ENCODE results near the gene HECTD1. TPM values are rescaled to one million over a fixed set of nuclear protein-coding genes. Genes with fewer than 3 reads are reported as not detected.
"Not testable (repeated sequence)": the region's sequence is repeated elsewhere in the genome, so short reads cannot be mapped to it uniquely, and the experiment has no call there.

Gene HECTD1
- total and polyA plus RNA-seq, 4 donors: 23.5 to 164 (median 92.5) TPM

DNA sequence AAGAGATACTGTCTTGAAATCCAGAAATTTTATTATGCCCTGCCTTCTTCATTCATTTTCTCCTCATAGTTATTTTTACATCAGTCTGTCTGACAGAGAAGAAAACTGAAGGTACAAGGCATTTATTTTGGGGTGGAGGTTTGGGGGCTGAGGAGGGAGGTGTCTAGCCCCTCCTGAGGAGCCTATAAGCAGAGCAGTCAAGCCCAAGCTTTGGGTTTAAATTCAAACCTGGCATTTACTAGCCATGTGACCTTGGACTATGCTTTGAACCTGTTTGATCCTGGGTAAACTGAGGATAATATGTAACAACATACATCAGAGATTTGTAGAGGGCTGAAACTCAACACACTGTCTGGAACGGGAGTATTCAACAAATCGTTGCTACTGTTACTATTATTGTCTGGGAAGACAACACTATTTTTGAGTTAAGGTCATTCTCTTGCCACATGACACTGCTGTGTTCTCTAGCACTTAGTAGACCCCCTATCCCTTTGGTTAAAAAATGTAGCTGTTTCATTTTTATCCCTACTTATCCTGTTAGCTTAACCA lies 115.4 kb downstream of the HECTD1 start:
- H3K27ac ChIP-seq (ENCODE audit: low read depth in 1 of 2, low read length in 2 of 2): no peak overlapping the region
- DNase-seq (no peak), ATAC-seq (ENCODE audit: low FRiP score) (no peak)
- H3K4me3 ChIP-seq (ENCODE audit: low read length in 2 of 2): no peak overlapping the region
- no peaks in the 10 kb centered on the region for H3K27me3 ChIP-seq (ENCODE audit: control insufficient read depth in 1 of 2, insufficient read depth in 2 of 2, low read length in 1 of 2)
- H3K9me3 ChIP-seq (ENCODE audit: control insufficient read depth, low read length): no peaks in the 10 kb centered on the region
- intact Hi-C loops (cut with DNase I): no loop called here
- H3K36me3 ChIP-seq (ENCODE audit: control insufficient read depth in 1 of 2, insufficient read depth in 2 of 2, low read length in 1 of 2): no peaks in the 10 kb centered on the region
- 67 to 76% methylated on average over 2 of the region's 2 CpGs for WGBS, 2 donors
- peaks cover 0 to 3% of the 10 kb centered on the region in 2 donors for H3K4me1 ChIP-seq (ENCODE audit: control insufficient read depth in 1 of 2, insufficient read depth in 2 of 2, low read length in 2 of 2)

DNA sequence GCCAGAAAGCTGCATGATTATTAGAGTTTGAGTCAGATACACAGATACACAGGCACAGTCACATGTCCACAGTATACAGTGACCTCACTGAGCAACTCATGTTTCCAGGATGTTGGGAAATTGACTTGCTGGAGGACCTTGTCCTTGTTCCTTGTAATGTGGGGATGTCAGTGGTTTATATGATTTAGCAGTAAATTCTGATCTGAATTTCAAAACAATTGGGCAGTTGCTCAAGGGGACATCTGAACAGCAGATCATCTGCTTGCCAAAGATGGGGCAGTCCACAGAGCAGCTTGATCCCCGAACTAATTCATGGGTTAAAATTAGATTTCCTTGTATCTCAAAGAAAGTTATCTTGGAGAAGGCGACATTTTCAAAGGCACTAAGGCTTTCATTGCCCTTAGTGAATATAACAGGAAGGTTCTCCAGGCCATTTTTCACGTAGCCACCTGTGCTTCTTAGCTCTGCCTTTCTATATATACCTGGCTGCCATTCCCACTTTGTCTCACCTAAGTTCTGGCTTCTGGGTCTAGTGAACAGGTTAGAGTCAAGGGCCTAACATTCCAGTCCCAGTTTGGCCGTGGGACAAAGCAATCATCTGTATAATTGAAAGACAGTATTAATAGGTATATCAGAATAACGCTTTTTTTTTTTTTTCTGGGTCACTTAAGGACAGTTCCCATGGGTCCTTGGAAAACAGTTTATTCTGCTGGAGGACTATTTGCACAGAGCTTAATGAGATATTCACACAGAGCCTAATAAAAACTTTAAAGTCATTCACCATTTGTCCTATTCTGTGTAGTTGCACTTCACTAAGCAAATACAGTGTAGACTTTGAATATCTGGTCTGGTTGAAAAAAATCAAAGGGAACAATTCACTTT lies 116.5 kb downstream of the HECTD1 start:
- H3K4me1 ChIP-seq (ENCODE audit: control insufficient read depth in 1 of 2, insufficient read depth in 2 of 2, low read length in 2 of 2): peaks cover 0 to 3% of the 10 kb centered on the region in 2 donors
- DNase-seq: no peak
- intact Hi-C loops (cut with DNase I): no loop called here
- no peaks in the 10 kb centered on the region for H3K27me3 ChIP-seq (ENCODE audit: control insufficient read depth in 1 of 2, insufficient read depth in 2 of 2, low read length in 1 of 2)
- ATAC-seq (ENCODE audit: low FRiP score): peak; percentile 86
- H3K36me3 ChIP-seq (ENCODE audit: control insufficient read depth in 1 of 2, insufficient read depth in 2 of 2, low read length in 1 of 2): no peaks in the 10 kb centered on the region
- H3K4me3 ChIP-seq (ENCODE audit: low read length in 2 of 2): no peak overlapping the region
- 61 to 65% methylated on average over 5 of the region's 5 CpGs for WGBS, 2 donors
- H3K27ac ChIP-seq (ENCODE audit: low read depth in 1 of 2, low read length in 2 of 2): no peak overlapping the region
- H3K9me3 ChIP-seq (ENCODE audit: control insufficient read depth, low read length): no peaks in the 10 kb centered on the region

DNA sequence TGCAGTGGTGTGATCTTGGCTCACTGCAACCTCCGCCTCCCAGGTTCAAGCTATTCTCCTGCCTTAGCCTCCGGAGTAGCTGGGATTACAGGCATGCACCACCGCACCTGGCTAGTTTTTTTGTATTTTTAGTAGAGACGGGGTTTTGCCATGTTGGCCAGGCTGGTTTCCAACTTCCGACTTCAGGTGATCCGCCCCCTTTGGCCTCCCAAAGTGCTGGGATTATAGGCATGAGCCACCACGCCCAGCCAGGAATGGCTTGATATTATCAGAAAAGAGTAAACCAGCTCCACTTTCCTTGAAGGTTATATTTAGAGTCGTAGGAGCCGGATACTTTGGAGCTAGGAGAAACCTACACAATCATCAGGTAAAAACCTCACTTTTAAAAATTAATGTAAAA lies 121.1 kb downstream of the HECTD1 start:
- H3K9me3 ChIP-seq (ENCODE audit: control insufficient read depth, low read length); ATAC-seq (ENCODE audit: low FRiP score); intact Hi-C loops (cut with DNase I); H3K27me3 ChIP-seq (ENCODE audit: control insufficient read depth in 1 of 2, insufficient read depth in 2 of 2, low read length in 1 of 2); H3K27ac ChIP-seq (ENCODE audit: low read depth in 1 of 2, low read length in 2 of 2); H3K4me1 ChIP-seq (ENCODE audit: control insufficient read depth in 1 of 2, insufficient read depth in 2 of 2, low read length in 2 of 2); DNase-seq; H3K36me3 ChIP-seq (ENCODE audit: control insufficient read depth in 1 of 2, insufficient read depth in 2 of 2, low read length in 1 of 2); H3K4me3 ChIP-seq (ENCODE audit: low read length in 2 of 2): not testable (repeated sequence)
- WGBS, 2 donors: 93 to 94% methylated on average over 9 of the region's 9 CpGs

DNA sequence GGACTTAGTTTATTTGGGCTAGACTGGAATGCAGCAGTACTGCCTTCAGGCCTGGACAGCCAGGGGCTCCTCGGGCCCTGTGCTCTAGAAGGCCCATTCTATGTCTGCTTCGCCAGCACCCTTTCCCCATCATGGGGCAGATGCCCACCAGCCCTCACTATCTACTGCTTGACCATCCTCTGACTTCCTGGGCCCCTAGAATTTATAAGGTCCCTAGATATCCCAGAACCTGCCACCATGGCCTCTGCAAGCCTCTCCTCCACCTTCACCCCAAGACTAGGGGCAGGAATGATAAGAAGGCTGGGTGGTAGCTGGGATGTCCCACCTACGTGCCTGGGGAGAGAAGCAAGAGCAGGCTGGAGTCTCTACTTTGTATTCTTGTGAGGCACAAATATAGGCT lies 122.6 kb downstream of the HECTD1 start:
- Histone ChIP-seq H3K4me3 (ENCODE audit: low read length in 2 of 2) (no peak overlapping the region), H3K36me3 (ENCODE audit: control insufficient read depth in 1 of 2, insufficient read depth in 2 of 2, low read length in 1 of 2) (no peaks in the 10 kb centered on the region), H3K9me3 (ENCODE audit: control insufficient read depth, low read length) (no peaks in the 10 kb centered on the region), H3K27ac (ENCODE audit: low read depth in 1 of 2, low read length in 2 of 2) (no peak overlapping the region), H3K4me1 (ENCODE audit: control insufficient read depth in 1 of 2, insufficient read depth in 2 of 2, low read length in 2 of 2) (no peaks in the 10 kb centered on the region), H3K27me3 (ENCODE audit: control insufficient read depth in 1 of 2, insufficient read depth in 2 of 2, low read length in 1 of 2) (no peaks in the 10 kb centered on the region)
- DNase-seq: no peak
- WGBS, 2 donors: 96 to 100% methylated on average over 3 of the region's 3 CpGs
- intact Hi-C loops (cut with DNase I): no loop called here
- ATAC-seq (ENCODE audit: low FRiP score): no peak

DNA sequence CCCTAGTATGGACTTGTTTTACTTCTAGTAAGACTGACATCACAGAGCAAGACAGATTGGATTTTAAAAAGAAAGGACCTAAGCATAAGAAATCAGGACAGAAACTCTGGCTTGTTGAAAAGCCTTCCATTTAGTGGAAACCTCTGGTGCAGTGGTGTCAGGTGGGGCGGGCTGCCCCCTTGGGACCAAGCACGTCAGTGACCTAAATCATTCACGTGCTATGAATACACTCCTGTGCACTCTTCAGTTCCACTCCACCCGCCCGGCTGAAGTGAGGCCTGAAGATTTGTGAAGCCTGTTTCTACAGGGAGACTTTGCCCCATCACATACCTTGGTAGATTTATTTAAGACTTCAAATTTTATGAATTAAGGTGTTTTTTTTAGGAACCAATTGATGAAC lies 123.2 kb downstream of the HECTD1 start:
- Histone ChIP-seq H3K27me3 (ENCODE audit: control insufficient read depth in 1 of 2, insufficient read depth in 2 of 2, low read length in 1 of 2) (no peaks in the 10 kb centered on the region), H3K4me1 (ENCODE audit: control insufficient read depth in 1 of 2, insufficient read depth in 2 of 2, low read length in 2 of 2) (no peaks in the 10 kb centered on the region), H3K9me3 (ENCODE audit: control insufficient read depth, low read length) (no peaks in the 10 kb centered on the region), H3K4me3 (ENCODE audit: low read length in 2 of 2) (no peak overlapping the region), H3K27ac (ENCODE audit: low read depth in 1 of 2, low read length in 2 of 2) (no peak overlapping the region), H3K36me3 (ENCODE audit: control insufficient read depth in 1 of 2, insufficient read depth in 2 of 2, low read length in 1 of 2) (no peaks in the 10 kb centered on the region)
- intact Hi-C loops (cut with DNase I): loop anchor here (5.0 kb wide), 3 partner anchors 57 to 107 kb away; partner anchors contain the start of genes AP4S1 (in 1 of the 2) and STRN3 (in 1 of the 2)
- no peak for ATAC-seq (ENCODE audit: low FRiP score)
- DNase-seq: no peak
- WGBS, 2 donors: 63 to 72% methylated on average over 5 of the region's 5 CpGs

DNA sequence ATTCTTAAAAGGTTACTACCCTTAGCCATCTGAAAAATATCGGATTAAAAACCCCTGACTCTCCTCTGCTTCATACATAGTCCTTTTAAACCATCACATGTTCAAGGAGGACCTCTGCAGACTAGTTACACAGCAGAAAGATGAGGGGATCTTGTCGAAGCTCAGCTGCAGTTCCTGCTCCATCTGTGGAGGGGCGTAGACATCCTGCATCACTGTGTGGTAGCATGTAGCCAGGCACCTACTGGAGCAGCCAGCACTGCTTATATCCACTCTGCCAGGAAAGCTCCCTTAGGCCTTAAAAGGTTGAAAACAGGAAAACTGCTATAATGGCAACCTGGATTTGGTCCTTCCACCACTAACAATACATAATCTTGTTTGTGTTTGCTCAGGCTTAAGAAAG lies 123.8 kb downstream of the HECTD1 start:
- no peaks in the 10 kb centered on the region for H3K4me1 ChIP-seq (ENCODE audit: control insufficient read depth in 1 of 2, insufficient read depth in 2 of 2, low read length in 2 of 2)
- 74 to 80% methylated on average over 3 of the region's 3 CpGs for WGBS, 2 donors
- H3K27me3 ChIP-seq (ENCODE audit: control insufficient read depth in 1 of 2, insufficient read depth in 2 of 2, low read length in 1 of 2): no peaks in the 10 kb centered on the region
- no peak for DNase-seq
- no peak overlapping the region for H3K27ac ChIP-seq (ENCODE audit: low read depth in 1 of 2, low read length in 2 of 2)
- ATAC-seq (ENCODE audit: low FRiP score): no peak
- intact Hi-C loops (cut with DNase I): loop anchor here (5.0 kb wide), 3 partner anchors 56 to 106 kb away; partner anchors contain the start of genes AP4S1 (in 1 of the 2) and STRN3 (in 1 of the 2)
- H3K4me3 ChIP-seq (ENCODE audit: low read length in 2 of 2): no peak overlapping the region
- H3K36me3 ChIP-seq (ENCODE audit: control insufficient read depth in 1 of 2, insufficient read depth in 2 of 2, low read length in 1 of 2): no peaks in the 10 kb centered on the region
- H3K9me3 ChIP-seq (ENCODE audit: control insufficient read depth, low read length): no peaks in the 10 kb centered on the region

DNA sequence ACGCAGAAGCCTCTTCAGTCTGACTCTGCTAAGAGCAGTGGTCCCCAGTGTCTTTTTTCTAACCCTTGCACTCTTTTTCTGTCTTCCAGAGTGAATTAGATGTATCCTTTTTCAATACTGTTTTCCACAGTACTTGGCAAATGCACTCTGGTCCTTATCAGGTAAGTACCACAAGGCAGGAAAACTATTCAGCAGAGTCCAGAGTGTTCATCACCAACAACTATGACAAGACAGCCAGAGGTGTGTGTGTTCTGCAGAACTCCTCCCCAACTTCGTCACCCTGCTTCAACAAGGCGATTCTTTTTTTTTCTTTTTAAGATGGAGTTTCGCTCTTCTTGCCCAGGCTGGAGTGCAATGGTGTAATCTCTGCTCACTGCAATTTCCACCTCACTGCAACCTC lies 127.1 kb downstream of the HECTD1 start:
- H3K27me3 ChIP-seq (ENCODE audit: control insufficient read depth in 1 of 2, insufficient read depth in 2 of 2, low read length in 1 of 2): no peaks in the 10 kb centered on the region
- no peaks in the 10 kb centered on the region for H3K36me3 ChIP-seq (ENCODE audit: control insufficient read depth in 1 of 2, insufficient read depth in 2 of 2, low read length in 1 of 2)
- ATAC-seq (ENCODE audit: low FRiP score) (no peak), DNase-seq (no peak)
- no peaks in the 10 kb centered on the region for H3K9me3 ChIP-seq (ENCODE audit: control insufficient read depth, low read length)
- intact Hi-C loops (cut with DNase I): loop anchor here (5.0 kb wide), 3 partner anchors 53 to 103 kb away; partner anchors contain the start of genes AP4S1 (in 1 of the 2) and STRN3 (in 1 of the 2)
- no peak overlapping the region for H3K27ac ChIP-seq (ENCODE audit: low read depth in 1 of 2, low read length in 2 of 2)
- peaks cover 3 to 5% of the 10 kb centered on the region in 2 donors for H3K4me1 ChIP-seq (ENCODE audit: control insufficient read depth in 1 of 2, insufficient read depth in 2 of 2, low read length in 2 of 2)
- H3K4me3 ChIP-seq (ENCODE audit: low read length in 2 of 2): no peak overlapping the region
- WGBS, 2 donors: 89% methylated on average over 4 of the region's 4 CpGs

DNA sequence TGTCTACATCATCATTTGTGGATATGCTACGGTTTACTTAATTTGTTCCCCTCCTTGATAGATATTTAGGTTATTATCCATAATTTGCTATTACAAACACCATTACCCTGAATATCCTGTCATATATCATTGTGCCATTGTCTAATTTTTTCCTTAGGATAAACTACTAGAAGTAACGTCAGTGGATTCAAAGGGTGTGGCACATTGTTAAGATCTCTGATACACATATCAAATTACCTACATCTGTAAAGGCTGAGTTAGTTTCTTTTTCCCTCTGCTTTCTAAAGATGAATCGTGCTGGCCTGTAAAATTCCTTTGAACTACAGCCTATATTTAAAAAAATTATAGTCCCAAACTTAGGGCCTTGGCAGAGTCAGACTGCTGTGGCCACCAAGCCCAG lies 127.5 kb downstream of the HECTD1 start:
- Histone ChIP-seq H3K4me1 (ENCODE audit: control insufficient read depth in 1 of 2, insufficient read depth in 2 of 2, low read length in 2 of 2) (peaks cover 3 to 5% of the 10 kb centered on the region in 2 donors), H3K4me3 (ENCODE audit: low read length in 2 of 2) (no peak overlapping the region), H3K27ac (ENCODE audit: low read depth in 1 of 2, low read length in 2 of 2) (no peak overlapping the region), H3K27me3 (ENCODE audit: control insufficient read depth in 1 of 2, insufficient read depth in 2 of 2, low read length in 1 of 2) (no peaks in the 10 kb centered on the region), H3K9me3 (ENCODE audit: control insufficient read depth, low read length) (no peaks in the 10 kb centered on the region), H3K36me3 (ENCODE audit: control insufficient read depth in 1 of 2, insufficient read depth in 2 of 2, low read length in 1 of 2) (no peaks in the 10 kb centered on the region)
- intact Hi-C loops (cut with DNase I): loop anchor here (5.0 kb wide), 3 partner anchors 53 to 103 kb away; partner anchors contain the start of genes AP4S1 (in 1 of the 2) and STRN3 (in 1 of the 2)
- WGBS, 2 donors: 42 to 43% methylated on average over 3 of the region's 3 CpGs
- DNase-seq (no peak), ATAC-seq (ENCODE audit: low FRiP score) (no peak)

Data from aorta (tissue), 5 donors.